HFFc6 (cell line): ENCODE measurements around the gene TJP3. TPM values are rescaled to one million over a fixed set of nuclear protein-coding genes. Genes with fewer than 3 reads are reported as not detected.

Experiments
- DNase-seq: peaks from one replicate; pipeline ENCODE4 v3.0.0-alpha.2; 2018
- H3K27ac Mint-ChIP-seq: 2 replicates; pipeline ENCODE4 v1.8.0; 2020; ENCODE audit warnings: mild to moderate bottlenecking, mixed read lengths
- H3K27me3 Mint-ChIP-seq: 2 replicates; pipeline ENCODE4 v1.8.0; 2021; ENCODE audit warnings: mild to moderate bottlenecking, moderate library complexity, mixed read lengths; ENCODE audit not compliant: insufficient read depth
- H3K36me3 Mint-ChIP-seq: 2 replicates; pipeline ENCODE4 v1.8.0; 2021; ENCODE audit warnings: low read depth, mixed read lengths
- H3K4me1 Mint-ChIP-seq: 2 replicates; pipeline ENCODE4 v1.8.0; 2020; ENCODE audit warnings: low read depth, mixed read lengths
- H3K4me3 Mint-ChIP-seq: 2 replicates; pipeline ENCODE4 v1.8.0; 2020; ENCODE audit warnings: mild to moderate bottlenecking, moderate library complexity, mixed read lengths
- H3K9me3 Mint-ChIP-seq: 2 replicates; pipeline ENCODE4 v1.8.0; 2020; ENCODE audit warnings: mild to moderate bottlenecking, mixed read lengths
- total RNA-seq, 6 experiments: library from RNA; stranded (reverse); fragmentation: NEBNext Ultra II Directional; extraction: Animal tissue kit (Norgen Biotek cat#: 25700); gene quantifications; 2 replicates in 1 of 6; 3 replicates in 5 of 6; pipeline ENCODE4 v1.2.3, GENCODE V29; 2021
- TF ChIP-seq, protein P1 (sequence below): fragments of 200-600 bp; sonication (generic); IDR thresholded peaks from 2 replicates; pipeline ENCODE4 v1.5.0; 2021; ENCODE audit warnings: antibody characterized with exemption, mild to moderate bottlenecking

Gene TJP3
- total RNA-seq, 6 experiments from 2014 or later: not detected

- no peaks in the 10 kb centered on the region for H3K36me3 Mint-ChIP-seq
Observed at GRCh38 chr19:3725121-3725520, 16.9 kb downstream of the TJP3 start.

DNA sequence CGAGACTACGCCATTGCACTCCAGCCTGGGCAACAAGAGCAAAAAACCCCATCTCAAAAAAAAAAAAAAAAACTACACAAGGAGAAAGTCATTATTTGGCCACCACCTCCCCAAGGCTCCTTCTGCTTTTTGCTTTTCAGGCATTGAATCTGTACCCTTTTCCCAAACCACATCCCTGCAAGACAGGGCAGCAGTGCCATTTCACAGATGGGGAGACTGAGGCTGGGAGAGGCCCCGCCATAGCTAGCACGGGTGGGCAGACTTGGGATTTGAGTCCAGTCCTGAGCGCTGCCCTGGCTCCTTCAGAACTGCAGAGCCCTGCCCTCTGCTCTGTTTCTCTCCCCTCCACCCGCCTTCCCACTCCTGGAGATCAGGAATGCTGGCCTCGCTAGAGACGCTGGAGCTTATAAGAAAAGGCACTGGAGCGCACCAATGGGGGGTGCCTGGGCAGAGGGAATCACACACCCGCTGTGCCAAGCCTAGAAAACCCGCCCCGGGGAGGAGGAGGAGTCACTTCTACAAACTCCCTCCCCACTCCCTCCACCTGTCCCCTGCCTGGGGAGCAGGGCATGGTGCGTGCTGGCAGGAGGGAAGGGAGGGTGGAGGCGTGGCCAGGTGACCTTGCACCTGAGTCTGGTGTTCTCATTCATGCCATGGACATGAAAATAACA lies 17.6 kb downstream of the TJP3 start:
- no peak overlapping the region for H3K27ac Mint-ChIP-seq
- no peaks in the 10 kb centered on the region for H3K36me3 Mint-ChIP-seq
- peaks cover 15% of the 10 kb centered on the region; the same call in 1 of the 2 replicates for H3K27me3 Mint-ChIP-seq
- H3K4me3 Mint-ChIP-seq: no peak overlapping the region
- H3K9me3 Mint-ChIP-seq: no peaks in the 10 kb centered on the region
- no peak for DNase-seq
- H3K4me1 Mint-ChIP-seq: no peaks in the 10 kb centered on the region
- TF ChIP-seq, protein P1, sequence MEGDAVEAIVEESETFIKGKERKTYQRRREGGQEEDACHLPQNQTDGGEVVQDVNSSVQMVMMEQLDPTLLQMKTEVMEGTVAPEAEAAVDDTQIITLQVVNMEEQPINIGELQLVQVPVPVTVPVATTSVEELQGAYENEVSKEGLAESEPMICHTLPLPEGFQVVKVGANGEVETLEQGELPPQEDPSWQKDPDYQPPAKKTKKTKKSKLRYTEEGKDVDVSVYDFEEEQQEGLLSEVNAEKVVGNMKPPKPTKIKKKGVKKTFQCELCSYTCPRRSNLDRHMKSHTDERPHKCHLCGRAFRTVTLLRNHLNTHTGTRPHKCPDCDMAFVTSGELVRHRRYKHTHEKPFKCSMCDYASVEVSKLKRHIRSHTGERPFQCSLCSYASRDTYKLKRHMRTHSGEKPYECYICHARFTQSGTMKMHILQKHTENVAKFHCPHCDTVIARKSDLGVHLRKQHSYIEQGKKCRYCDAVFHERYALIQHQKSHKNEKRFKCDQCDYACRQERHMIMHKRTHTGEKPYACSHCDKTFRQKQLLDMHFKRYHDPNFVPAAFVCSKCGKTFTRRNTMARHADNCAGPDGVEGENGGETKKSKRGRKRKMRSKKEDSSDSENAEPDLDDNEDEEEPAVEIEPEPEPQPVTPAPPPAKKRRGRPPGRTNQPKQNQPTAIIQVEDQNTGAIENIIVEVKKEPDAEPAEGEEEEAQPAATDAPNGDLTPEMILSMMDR: no peak

More at GRCh38 chr19:3725121-3725520, 16.9 kb downstream of the TJP3 start:
- H3K27ac Mint-ChIP-seq: no peak overlapping the region
- H3K9me3 Mint-ChIP-seq: no peaks in the 10 kb centered on the region
- no peak for DNase-seq
- H3K4me1 Mint-ChIP-seq: no peaks in the 10 kb centered on the region
- peaks cover 15% of the 10 kb centered on the region; the same call in 1 of the 2 replicates for H3K27me3 Mint-ChIP-seq
- H3K4me3 Mint-ChIP-seq: no peak overlapping the region
- TF ChIP-seq, protein P1: no peak

GRCh38 chr19:3730457-3730958 lies 22.3 kb downstream of the TJP3 start:
- Mint-ChIP-seq H3K27me3 (peaks cover 9% of the 10 kb centered on the region), H3K4me1 (no peaks in the 10 kb centered on the region), H3K36me3 (no peaks in the 10 kb centered on the region), H3K9me3 (no peaks in the 10 kb centered on the region), H3K27ac (no peak overlapping the region), H3K4me3 (no peak overlapping the region)
- DNase-seq: no peak
- TF ChIP-seq, protein P1: no peak

- no peaks in the 10 kb centered on the region for H3K36me3 Mint-ChIP-seq
- TF ChIP-seq, protein P1: no peak
- H3K27ac Mint-ChIP-seq: no peak overlapping the region
- H3K4me1 Mint-ChIP-seq: peaks cover under 1% of the 10 kb centered on the region; the same call in 1 of the 2 replicates
- DNase-seq: no peak
- no peaks in the 10 kb centered on the region for H3K9me3 Mint-ChIP-seq
- H3K4me3 Mint-ChIP-seq: no peak overlapping the region
- H3K27me3 Mint-ChIP-seq: peaks cover 16% of the 10 kb centered on the region
Observed at GRCh38 chr19:3732108-3732507, 23.9 kb downstream of the TJP3 start.

- no peak for DNase-seq
- H3K27ac Mint-ChIP-seq: no peak overlapping the region
- H3K4me1 Mint-ChIP-seq: peaks cover 9% of the 10 kb centered on the region
- no peak overlapping the region for H3K4me3 Mint-ChIP-seq
- H3K27me3 Mint-ChIP-seq: peaks cover 20% of the 10 kb centered on the region
- TF ChIP-seq, protein P1: no peak
- H3K9me3 Mint-ChIP-seq: no peaks in the 10 kb centered on the region
- no peaks in the 10 kb centered on the region for H3K36me3 Mint-ChIP-seq
Observed at GRCh38 chr19:3733549-3734309, 25.5 kb downstream of the TJP3 start.
